OCI-LY1 (cell line): ENCODE measurements around the gene ARFGEF3.

Experiments
- H2AFZ ChIP-seq: fragments of 200-600 bp; sonication (generic), shearing (Covaris generic); 2 replicates; pipeline ENCODE4 v1.6.0; 2014; ENCODE audit warnings: antibody characterized with exemption, mild to moderate bottlenecking, low read length
- H3F3A ChIP-seq: fragments of 200-600 bp; sonication (generic), shearing (Covaris generic); 2 replicates; pipeline ENCODE4 v1.6.0; 2014; ENCODE audit warnings: mild to moderate bottlenecking, antibody characterized with exemption, low read length, moderate library complexity; ENCODE audit not compliant: insufficient read depth
- H3K27ac ChIP-seq: fragments of 200-600 bp; sonication (generic); 2 replicates; pipeline ENCODE4 v1.5.1; 2014; ENCODE audit warnings: low read length, mixed run types, mild to moderate bottlenecking, low read depth; ENCODE audit not compliant: poor library complexity, severe bottlenecking
- H3K27me3 ChIP-seq: fragments of 200-600 bp; sonication (generic); 2 replicates; pipeline ENCODE4 v1.6.0; 2014; ENCODE audit warnings: antibody characterized with exemption, mild to moderate bottlenecking, low read length, moderate library complexity; ENCODE audit not compliant: insufficient read depth
- H3K36me3 ChIP-seq: fragments of 200-600 bp; sonication (generic); 2 replicates; pipeline ENCODE4 v1.6.1; 2014; ENCODE audit warnings: mild to moderate bottlenecking, antibody characterized with exemption, low read length, moderate library complexity, mixed read lengths; ENCODE audit not compliant: insufficient read depth
- H3K4me1 ChIP-seq: fragments of 200-600 bp; sonication (generic); 2 replicates; pipeline ENCODE4 v1.5.1; 2014; ENCODE audit warnings: mild to moderate bottlenecking, low read length, moderate library complexity; ENCODE audit not compliant: insufficient read depth, severe bottlenecking
- H3K4me2 ChIP-seq: fragments of 200-600 bp; sonication (generic), shearing (Covaris generic); 2 replicates; pipeline ENCODE4 v1.6.1; 2014; ENCODE audit warnings: low read length
- H3K4me3 ChIP-seq: fragments of 200-600 bp; sonication (generic); 2 replicates; pipeline ENCODE4 v1.5.1; 2014; ENCODE audit warnings: low read length, low read depth, mild to moderate bottlenecking, mixed read lengths; ENCODE audit not compliant: poor library complexity, severe bottlenecking
- H3K79me2 ChIP-seq: fragments of 200-600 bp; shearing (Covaris generic); 2 replicates; pipeline ENCODE4 v1.6.1; 2016; ENCODE audit warnings: mixed run types, low read length, mixed read lengths; ENCODE audit not compliant: insufficient read depth
- H3K9ac ChIP-seq: fragments of 200-600 bp; sonication (generic), shearing (Covaris generic); 2 replicates; pipeline ENCODE4 v1.6.1; 2014; ENCODE audit warnings: mild to moderate bottlenecking, low read length, mixed read lengths
- H3K9me2 ChIP-seq: fragments of 200-600 bp; sonication (generic), shearing (Covaris generic); 2 replicates; pipeline ENCODE4 v1.6.1; 2014; ENCODE audit warnings: low read depth, mild to moderate bottlenecking, low read length, mixed read lengths
- H3K9me3 ChIP-seq: fragments of 200-600 bp; shearing (Covaris generic); 2 replicates; pipeline ENCODE4 v1.6.1; 2014; ENCODE audit warnings: low read length, mixed read lengths
- H4K20me1 ChIP-seq: fragments of 200-600 bp; sonication (generic), shearing (Covaris generic); 2 replicates; pipeline ENCODE4 v1.6.0; 2016; ENCODE audit warnings: mild to moderate bottlenecking, low read length; ENCODE audit not compliant: insufficient read depth
- CTCF ChIP-seq: fragments of 200-600 bp; sonication (generic), shearing (Covaris generic); IDR thresholded peaks from 2 replicates; pipeline ENCODE4 v1.5.1; 2017; ENCODE audit warnings: mild to moderate bottlenecking, antibody characterized with exemption, low read length, moderate library complexity, mixed read lengths
- EZH2 ChIP-seq: fragments of 200-600 bp; sonication (generic), shearing (Covaris generic); IDR thresholded peaks from 2 replicates; pipeline ENCODE4 v1.8.0; 2017; ENCODE audit warnings: borderline replicate concordance, mixed run types, mild to moderate bottlenecking, antibody characterized with exemption, low read length, moderate library complexity, mixed read lengths

The ARFGEF3 gene

GRCh38 chr6:138378463-138378862, 216.7 kb downstream of the ARFGEF3 start:
- H2AFZ ChIP-seq: no peak overlapping the region
- H3K4me1 ChIP-seq: no peaks in the 10 kb centered on the region
- no peaks in the 10 kb centered on the region for H3K27me3 ChIP-seq
- TF ChIP-seq EZH2 (no peak), CTCF (no peak)
- H3K9me2 ChIP-seq: no peaks in the 10 kb centered on the region
- H3K4me2 ChIP-seq: no peak overlapping the region
- H3K4me3 ChIP-seq: no peak overlapping the region
- H3F3A ChIP-seq: no peaks in the 10 kb centered on the region
- H3K9ac ChIP-seq: no peak overlapping the region
- no peaks in the 10 kb centered on the region for H3K36me3 ChIP-seq
- H3K9me3 ChIP-seq: no peaks in the 10 kb centered on the region
- no peaks in the 10 kb centered on the region for H3K79me2 ChIP-seq
- H3K27ac ChIP-seq: no peak overlapping the region
- no peaks in the 10 kb centered on the region for H4K20me1 ChIP-seq

- Histone ChIP-seq H3K9me3 (no peaks in the 10 kb centered on the region), H3K4me3 (no peak overlapping the region), H4K20me1 (no peaks in the 10 kb centered on the region), H3K36me3 (no peaks in the 10 kb centered on the region), H3F3A (no peaks in the 10 kb centered on the region), H2AFZ (no peak overlapping the region), H3K9ac (no peak overlapping the region), H3K4me2 (no peak overlapping the region), H3K4me1 (no peaks in the 10 kb centered on the region), H3K27ac (no peak overlapping the region), H3K27me3 (no peaks in the 10 kb centered on the region), H3K79me2 (no peaks in the 10 kb centered on the region), H3K9me2 (no peaks in the 10 kb centered on the region)
- TF ChIP-seq EZH2 (no peak), CTCF (no peak)
These were observed 220.9 kb downstream of the ARFGEF3 start for GRCh38 chr6:138382498-138383265.

GRCh38 chr6:138383776-138384175, 222.0 kb downstream of the ARFGEF3 start:
- no peak overlapping the region for H3K27ac ChIP-seq
- TF ChIP-seq CTCF (no peak), EZH2 (no peak)
- no peak overlapping the region for H3K9ac ChIP-seq
- H2AFZ ChIP-seq: no peak overlapping the region
- H3F3A ChIP-seq: no peaks in the 10 kb centered on the region
- H3K79me2 ChIP-seq: no peaks in the 10 kb centered on the region
- H3K36me3 ChIP-seq: no peaks in the 10 kb centered on the region
- H3K4me3 ChIP-seq: no peak overlapping the region
- no peaks in the 10 kb centered on the region for H4K20me1 ChIP-seq
- H3K4me2 ChIP-seq: no peak overlapping the region
- H3K9me2 ChIP-seq: no peaks in the 10 kb centered on the region
- H3K9me3 ChIP-seq: no peaks in the 10 kb centered on the region
- H3K27me3 ChIP-seq: no peaks in the 10 kb centered on the region
- H3K4me1 ChIP-seq: no peaks in the 10 kb centered on the region
